Esophagus muscularis mucosa (tissue), 4 donors: ENCODE data around the gene CAMTA1. TPM values are rescaled to one million over a fixed set of nuclear protein-coding genes. Genes with fewer than 3 reads are reported as not detected.

ENCODE experiments used
- DNase-seq: peaks from one replicate; pipeline ENCODE4 v3.0.0-alpha.2; 2017; ENCODE audit errors: extremely low spot score
- H3K27ac ChIP-seq, 4 donors: fragments of 200-600 bp; sonication (generic); replicated peaks in 1 of 4; 1 replicate in 3 of 4; 2 replicates in 1 of 4; pipeline ENCODE4 v1.5.1; 2016 to 2019; ENCODE audit warnings: mild to moderate bottlenecking in 1 of 4
- H3K27me3 ChIP-seq, 4 donors: fragments of 200-600 bp; sonication (generic); one replicate each; pipeline versions ENCODE4 v1.5.1 to v1.6.0; 2016 to 2019
- H3K36me3 ChIP-seq, 4 donors: fragments of 200-600 bp; sonication (generic); one replicate each; pipeline ENCODE4 v1.5.1; 2016 to 2019
- H3K4me1 ChIP-seq, 4 donors: fragments of 200-600 bp; sonication (generic); one replicate each; pipeline ENCODE4 v1.5.1; 2016 to 2019
- H3K4me3 ChIP-seq, 4 donors: fragments of 200-600 bp; sonication (generic); 1 replicate in 2 of 4; 2 replicates in 2 of 4; pipeline ENCODE4 v1.5.1; 2016 to 2019; ENCODE audit warnings: mild to moderate bottlenecking in 4 of 4, moderate library complexity in 1 of 4
- H3K9me3 ChIP-seq, 4 donors: fragments of 200-600 bp; sonication (generic); 1 replicate in 3 of 4; 2 replicates in 1 of 4; pipeline ENCODE4 v1.5.1; 2016 to 2019
- EP300 ChIP-seq: sonication (generic); formaldehyde crosslinking; IDR thresholded peaks from one replicate; pipeline ENCODE4 v1.6.1; 2017; ENCODE audit warnings: antibody characterized with exemption
- POLR2A ChIP-seq: fragments of 450-650 bp; IDR thresholded peaks from one replicate; pipeline ENCODE4 v1.6.1; 2017; ENCODE audit warnings: antibody characterized with exemption, moderate library complexity, mild to moderate bottlenecking, low read depth
- POLR2AphosphoS5 ChIP-seq, 2 donors: sonication (generic); formaldehyde crosslinking; IDR thresholded peaks; one replicate each; pipeline ENCODE4 v1.6.1; 2017; ENCODE audit warnings: antibody characterized with exemption in 2 of 2
- WGBS: methylation state at CpG from one replicate; pipeline ENCODE4 v1.1.5; 2018; 5-methylcytosine and 5-hydroxymethylcytosine counted together
- intact Hi-C: fragments of 100-400 bp; cut with DNase I; formaldehyde crosslinking; loops from one replicate; pipeline ENCODE4 v1.15.1; 2023
- total RNA-seq, 4 donors: library from RNA; depleted of rRNA; stranded (reverse); fragments of >200 nt; gene quantifications; one replicate each; pipeline versions ENCODE4 v1.1.0 to v1.2.1, GENCODE V29; 2016
- TF ChIP-seq, protein P1 (sequence below), 3 experiments: fragments of 200-600 bp in 2 of 3; fragments of 450-650 bp in 1 of 3; sonication (generic) in 2 of 3; IDR thresholded peaks; one replicate each; pipeline ENCODE4 v1.5.1; 2017 to 2019; ENCODE audit warnings: antibody characterized with exemption in 3 of 3, mild to moderate bottlenecking in 2 of 3, moderate library complexity in 1 of 3

The CAMTA1 gene
- total RNA-seq, 4 donors from 2014 or later: 109 to 226 (median 139) TPM

DNA sequence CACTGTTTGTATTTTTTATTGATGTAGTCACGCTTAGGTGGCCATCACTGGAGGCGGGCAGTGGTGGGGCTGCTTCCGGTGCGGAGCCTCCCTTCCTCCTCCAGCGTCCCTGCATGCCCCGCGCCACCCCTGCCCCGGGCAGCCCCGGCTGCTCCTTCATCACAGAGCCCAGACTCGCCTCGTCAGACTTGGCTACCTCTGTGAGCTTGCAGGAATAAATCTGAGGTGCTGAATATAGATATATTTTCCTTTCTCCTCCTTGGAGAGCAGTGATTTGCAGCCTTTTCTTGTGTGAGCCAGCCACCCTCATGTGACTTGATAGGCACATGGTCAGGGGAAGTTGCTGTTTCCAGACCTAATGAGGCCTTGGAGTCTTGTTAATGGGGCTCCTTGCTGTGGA is 573.2 kb downstream of the CAMTA1 start:
- Histone ChIP-seq H3K27me3 (peaks cover 0 to 8% (median 0%) of the 10 kb centered on the region in 4 donors), H3K9me3 (no peaks in the 10 kb centered on the region), H3K27ac (no peak overlapping the region), H3K4me1 (peaks cover 0 to 6% (median 1%) of the 10 kb centered on the region in 4 donors), H3K36me3 (no peaks in the 10 kb centered on the region), H3K4me3 (no peak overlapping the region)
- TF ChIP-seq EP300 (no peak), POLR2A (no peak), POLR2AphosphoS5 (IDR thresholded peaks at IDR 0.05) (no peak)
- TF ChIP-seq, protein P1, sequence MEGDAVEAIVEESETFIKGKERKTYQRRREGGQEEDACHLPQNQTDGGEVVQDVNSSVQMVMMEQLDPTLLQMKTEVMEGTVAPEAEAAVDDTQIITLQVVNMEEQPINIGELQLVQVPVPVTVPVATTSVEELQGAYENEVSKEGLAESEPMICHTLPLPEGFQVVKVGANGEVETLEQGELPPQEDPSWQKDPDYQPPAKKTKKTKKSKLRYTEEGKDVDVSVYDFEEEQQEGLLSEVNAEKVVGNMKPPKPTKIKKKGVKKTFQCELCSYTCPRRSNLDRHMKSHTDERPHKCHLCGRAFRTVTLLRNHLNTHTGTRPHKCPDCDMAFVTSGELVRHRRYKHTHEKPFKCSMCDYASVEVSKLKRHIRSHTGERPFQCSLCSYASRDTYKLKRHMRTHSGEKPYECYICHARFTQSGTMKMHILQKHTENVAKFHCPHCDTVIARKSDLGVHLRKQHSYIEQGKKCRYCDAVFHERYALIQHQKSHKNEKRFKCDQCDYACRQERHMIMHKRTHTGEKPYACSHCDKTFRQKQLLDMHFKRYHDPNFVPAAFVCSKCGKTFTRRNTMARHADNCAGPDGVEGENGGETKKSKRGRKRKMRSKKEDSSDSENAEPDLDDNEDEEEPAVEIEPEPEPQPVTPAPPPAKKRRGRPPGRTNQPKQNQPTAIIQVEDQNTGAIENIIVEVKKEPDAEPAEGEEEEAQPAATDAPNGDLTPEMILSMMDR (IDR thresholded peaks at IDR 0.05): no peak
- no peak for DNase-seq
- intact Hi-C loops: no loop called here
- 86% methylated on average over 11 of the region's 11 CpGs for WGBS

DNA sequence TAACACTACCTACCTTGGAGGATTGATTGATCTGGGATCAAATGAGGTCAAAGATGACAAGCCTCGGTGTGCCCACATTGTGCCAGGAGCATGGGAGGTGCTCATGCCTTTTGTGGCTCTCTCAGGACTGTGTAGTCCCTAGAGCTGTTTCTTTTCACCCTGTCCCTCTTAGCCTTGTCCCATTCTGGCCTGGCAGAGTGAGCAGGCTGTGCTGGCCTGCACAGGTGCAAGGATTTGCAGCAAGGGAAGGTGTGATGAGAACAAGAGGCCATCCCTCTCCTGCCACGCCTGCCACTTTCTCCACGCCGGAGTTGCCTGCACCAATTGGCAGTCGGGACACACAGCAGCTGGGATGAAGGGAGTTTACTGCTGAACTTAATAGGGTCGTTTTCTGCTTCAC is 575.3 kb downstream of the CAMTA1 start:
- peaks cover 0 to 8% (median 0%) of the 10 kb centered on the region in 4 donors for H3K27me3 ChIP-seq
- H3K4me1 ChIP-seq: peaks cover 0 to 11% (median 3%) of the 10 kb centered on the region in 4 donors
- no peak for DNase-seq
- no peaks in the 10 kb centered on the region for H3K9me3 ChIP-seq
- intact Hi-C loops: no loop called here
- H3K36me3 ChIP-seq: no peaks in the 10 kb centered on the region
- WGBS: 86% methylated on average over 4 of the region's 6 CpGs
- H3K27ac ChIP-seq: no peak overlapping the region
- H3K4me3 ChIP-seq: no peak overlapping the region
- TF ChIP-seq POLR2A: no peak
- TF ChIP-seq, protein P1 (IDR thresholded peaks at IDR 0.05): no peak
- no peak for TF ChIP-seq POLR2AphosphoS5 (IDR thresholded peaks at IDR 0.05)
- TF ChIP-seq EP300: no peak

DNA sequence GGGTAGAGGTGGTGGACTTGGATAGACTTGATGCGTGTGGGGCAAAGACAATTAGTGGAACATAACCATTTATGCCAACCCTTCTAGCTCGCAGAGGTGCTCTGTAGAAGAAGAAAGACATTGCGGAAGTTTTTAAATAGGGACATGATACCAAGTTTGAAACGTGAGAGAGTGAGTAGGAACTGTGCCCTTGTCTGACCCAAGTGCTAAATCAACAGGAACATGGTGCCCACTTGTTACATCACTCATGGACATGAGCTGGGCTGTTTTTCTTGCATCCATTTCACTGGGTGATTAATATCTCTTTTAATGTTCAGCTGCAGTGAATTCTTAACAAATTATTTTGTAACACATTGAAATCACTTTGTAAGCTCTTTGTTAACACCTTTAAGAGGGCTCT is 577.7 kb downstream of the CAMTA1 start:
- no peaks in the 10 kb centered on the region for H3K36me3 ChIP-seq
- DNase-seq: no peak
- H3K27me3 ChIP-seq: no peaks in the 10 kb centered on the region
- no peak overlapping the region for H3K4me3 ChIP-seq
- no peak overlapping the region for H3K27ac ChIP-seq
- WGBS: 78% methylated on average over 4 of the region's 4 CpGs
- H3K9me3 ChIP-seq: no peaks in the 10 kb centered on the region
- peaks cover 0 to 11% (median 6%) of the 10 kb centered on the region in 4 donors for H3K4me1 ChIP-seq
- TF ChIP-seq POLR2AphosphoS5 (IDR thresholded peaks at IDR 0.05) (no peak), EP300 (no peak), POLR2A (no peak)
- TF ChIP-seq, protein P1 (IDR thresholded peaks at IDR 0.05): no peak
- intact Hi-C loops: no loop called here

DNA sequence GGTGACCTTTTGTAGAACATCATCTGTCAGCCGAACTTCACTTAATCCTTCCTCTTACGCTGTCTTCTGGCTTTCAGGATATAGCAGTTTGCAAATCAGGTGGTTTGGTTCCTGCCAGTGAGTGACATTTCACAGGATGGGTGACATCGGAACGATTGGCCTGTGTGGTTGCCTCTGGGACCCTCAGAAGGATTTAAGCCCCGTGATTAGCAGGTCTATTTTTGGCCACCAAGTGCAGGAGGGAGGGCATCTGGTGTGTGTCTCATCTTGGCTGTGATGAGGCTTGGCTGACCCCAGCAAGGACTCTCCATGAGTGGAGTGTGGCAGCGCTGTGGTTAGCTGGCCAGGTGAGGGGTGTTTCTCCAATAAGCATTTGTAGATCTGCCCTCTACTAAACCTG is 578.2 kb downstream of the CAMTA1 start:
- Histone ChIP-seq H3K9me3 (no peaks in the 10 kb centered on the region), H3K27ac (no peak overlapping the region), H3K27me3 (no peaks in the 10 kb centered on the region), H3K4me3 (no peak overlapping the region), H3K4me1 (peaks cover 0 to 11% (median 6%) of the 10 kb centered on the region in 4 donors), H3K36me3 (no peaks in the 10 kb centered on the region)
- no peak for DNase-seq
- TF ChIP-seq EP300: no peak
- TF ChIP-seq POLR2A: no peak
- TF ChIP-seq, protein P1 (IDR thresholded peaks at IDR 0.05): no peak
- TF ChIP-seq POLR2AphosphoS5 (IDR thresholded peaks at IDR 0.05): no peak
- 29% methylated on average over 6 of the region's 6 CpGs for WGBS
- intact Hi-C loops: no loop called here

DNA sequence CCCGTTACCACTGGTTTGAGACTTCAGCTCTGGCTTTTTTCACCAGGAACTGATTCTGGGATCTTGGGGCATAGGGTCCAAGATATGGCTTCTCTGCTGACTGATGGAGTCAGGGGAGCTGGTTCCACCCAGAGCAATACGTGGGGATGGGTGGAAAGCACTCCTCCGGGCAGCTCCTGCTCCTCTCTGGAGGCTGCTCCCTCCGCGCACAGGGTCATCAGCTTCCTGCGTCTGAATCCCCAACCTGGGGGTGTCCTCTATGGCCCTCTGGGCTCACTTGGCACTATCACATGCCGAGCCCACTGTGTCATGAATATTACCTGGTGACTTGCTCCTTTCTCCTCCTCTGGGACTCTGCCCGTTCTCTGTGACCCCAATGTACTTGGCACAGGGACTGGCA is 580.5 kb downstream of the CAMTA1 start:
- H3K36me3 ChIP-seq: no peaks in the 10 kb centered on the region
- DNase-seq: no peak
- peaks cover 0 to 11% (median 6%) of the 10 kb centered on the region in 4 donors for H3K4me1 ChIP-seq
- no peaks in the 10 kb centered on the region for H3K27me3 ChIP-seq
- H3K27ac ChIP-seq: no peak overlapping the region
- TF ChIP-seq EP300 (no peak), POLR2AphosphoS5 (IDR thresholded peaks at IDR 0.05) (no peak), POLR2A (no peak)
- TF ChIP-seq, protein P1 (IDR thresholded peaks at IDR 0.05): no peak
- WGBS: 80% methylated on average over 8 of the region's 8 CpGs
- no peak overlapping the region for H3K4me3 ChIP-seq
- intact Hi-C loops: no loop called here
- H3K9me3 ChIP-seq: no peaks in the 10 kb centered on the region
